Activated CD4-positive, alpha-beta T cell treated with anti-CD3 and anti-CD28 coated beads for 36 hours (primary cell): ENCODE data around the gene TECTA. TPM values are rescaled to one million over a fixed set of nuclear protein-coding genes. Genes with fewer than 3 reads are reported as not detected.

Experiments
- ATAC-seq: fragments of 200-7000 bp; cut with Tn5 transposase; one replicate; pipeline ENCODE4 v1.10.0; 2021; ENCODE audit warnings: mild to moderate bottlenecking, moderate library complexity
- CTCF ChIA-PET: fragments of 350-600 bp; sonication (Branson Sonifier 250); formaldehyde crosslinking; loops from one replicate; lab custom pipeline; 2021; ENCODE audit warnings: antibody characterized with exemption; lab: Charles Lee
- POLR2A ChIA-PET: fragments of 350-600 bp; sonication (Branson Sonifier 250); formaldehyde crosslinking; loops from one replicate; lab custom pipeline; 2021; ENCODE audit warnings: antibody characterized with exemption, inconsistent platforms; lab: Charles Lee
- DNase-seq: peaks from one replicate; pipeline ENCODE4 v3.0.0-alpha.2; 2020
- H3K27ac Mint-ChIP-seq: one replicate; pipeline ENCODE4 v1.8.0; 2021; ENCODE audit warnings: mixed read lengths
- H3K27me3 Mint-ChIP-seq: one replicate; pipeline ENCODE4 v1.8.0; 2021; ENCODE audit warnings: mixed read lengths
- H3K36me3 Mint-ChIP-seq: one replicate; pipeline ENCODE4 v1.8.0; 2021; ENCODE audit warnings: low read depth, mixed read lengths
- H3K4me1 Mint-ChIP-seq: one replicate; pipeline ENCODE4 v1.8.0; 2021; ENCODE audit warnings: mixed read lengths
- H3K4me3 Mint-ChIP-seq: one replicate; pipeline ENCODE4 v1.8.0; 2021; ENCODE audit warnings: mild to moderate bottlenecking, moderate library complexity, mixed read lengths
- H3K9me3 Mint-ChIP-seq: one replicate; pipeline ENCODE4 v1.8.0; 2021; ENCODE audit warnings: low read depth, mixed read lengths
- intact Hi-C, 2 experiments: fragments of 100-400 bp; cut with DNase I in 1 of 2; cut with micrococcal nuclease in 1 of 2; formaldehyde crosslinking; loops; one replicate each; pipeline versions ENCODE4 v1.14.2 to v1.15.1; 2022 to 2024; cut with DNase I, micrococcal nuclease
- total RNA-seq, 2 experiments: library from RNA; stranded (reverse); gene quantifications; one replicate each; pipeline ENCODE4 v1.2.3, GENCODE V29; 2021

Gene TECTA
- total RNA-seq, 2 experiments from 2014 or later, result 0.21 to 0.37 TPM

DNA sequence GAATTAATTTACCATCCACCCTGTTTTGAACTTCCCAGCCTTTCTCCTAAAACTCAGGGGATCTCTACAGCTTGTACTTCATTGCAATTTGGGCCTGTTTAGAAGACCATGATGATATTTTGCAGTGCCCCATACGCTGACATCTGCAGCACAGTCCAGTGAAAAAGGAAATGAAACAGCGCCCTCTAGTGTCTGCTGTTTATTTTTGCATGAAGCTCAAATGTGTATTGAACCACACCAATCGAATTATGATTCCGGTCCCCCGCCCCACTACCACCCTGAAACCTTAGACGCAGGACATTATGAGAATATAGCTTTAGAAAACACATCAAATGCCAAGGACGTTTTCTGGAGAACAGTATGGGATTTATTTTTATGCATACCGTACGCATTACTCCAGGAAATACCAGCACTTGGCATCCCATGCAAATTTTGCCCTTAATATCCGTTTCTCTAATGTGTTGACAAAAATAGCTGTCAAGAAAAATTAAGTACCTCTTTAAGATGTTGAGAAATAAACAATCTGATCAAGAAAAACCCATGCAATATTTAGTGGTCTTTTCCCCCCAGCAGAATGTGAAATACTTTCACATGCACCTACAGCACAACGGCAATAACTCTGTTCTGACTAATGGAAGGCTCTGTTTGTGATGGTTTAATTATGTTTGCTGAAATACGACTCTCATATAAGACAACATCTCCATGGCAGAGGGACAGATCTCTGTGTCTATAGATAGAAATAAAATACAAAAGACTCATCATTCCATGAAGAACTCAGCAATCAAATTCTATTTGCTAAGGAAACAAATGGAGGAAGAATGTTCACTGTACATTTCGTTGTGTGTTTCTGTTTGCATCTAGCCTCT, 93.9 kb downstream of the TECTA start:
- intact Hi-C loops, result loop anchor here (1.0 to 10.0 kb wide), 6 partner anchors 88 to 684 kb away; partner anchors contain the start of gene GRIK4 (in 1 of the 2)
- no peaks in the 10 kb centered on the region for H3K9me3 Mint-ChIP-seq
- H3K36me3 Mint-ChIP-seq, result no peaks in the 10 kb centered on the region
- H3K4me3 Mint-ChIP-seq, result no peak overlapping the region
- CTCF ChIA-PET, result interaction anchor here (0.6 to 2.1 kb wide), 48 partner anchors 8 to 1147 kb away, joined by 3 to 11 read pairs (median 4); no protein-coding TSS in a partner anchor
- POLR2A ChIA-PET, result no interaction called here
- ATAC-seq, result peak; percentile 83
- H3K27me3 Mint-ChIP-seq, result peaks cover 17% of the 10 kb centered on the region
- H3K27ac Mint-ChIP-seq, result no peak overlapping the region
- H3K4me1 Mint-ChIP-seq, result peaks cover 3% of the 10 kb centered on the region
- DNase-seq, result peak; percentile 65

DNA sequence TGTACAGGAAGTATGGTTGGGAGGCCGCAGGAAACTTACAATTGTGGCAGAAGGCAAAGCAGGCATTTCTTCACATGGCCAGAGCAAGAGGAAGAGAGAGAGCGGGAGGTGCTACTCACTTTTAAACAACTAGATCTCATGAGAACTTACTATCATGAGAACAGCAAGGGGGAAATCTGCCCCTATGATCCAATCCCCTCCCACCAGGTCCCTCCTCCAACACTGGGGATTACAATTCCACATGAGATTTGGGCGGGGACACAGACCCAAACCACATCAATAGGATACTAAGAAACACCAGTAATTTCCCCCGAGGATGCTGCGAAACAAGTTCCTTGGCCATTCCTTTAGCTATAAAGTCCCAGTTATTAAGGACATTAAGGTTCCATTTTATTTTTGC, 97.4 kb downstream of the TECTA start:
- ChIA-PET POLR2A (no interaction called here), CTCF (no interaction called here)
- Mint-ChIP-seq H3K9me3 (no peaks in the 10 kb centered on the region), H3K36me3 (no peaks in the 10 kb centered on the region), H3K4me3 (no peak overlapping the region), H3K27ac (no peak overlapping the region), H3K4me1 (peaks cover 3% of the 10 kb centered on the region), H3K27me3 (peaks cover 15% of the 10 kb centered on the region)
- intact Hi-C loops, result loop anchor here in 1 of 2 experiments (10.0 kb wide), 1 partner anchor 514 kb away; no protein-coding TSS in a partner anchor
- ATAC-seq (no peak), DNase-seq (no peak)

DNA sequence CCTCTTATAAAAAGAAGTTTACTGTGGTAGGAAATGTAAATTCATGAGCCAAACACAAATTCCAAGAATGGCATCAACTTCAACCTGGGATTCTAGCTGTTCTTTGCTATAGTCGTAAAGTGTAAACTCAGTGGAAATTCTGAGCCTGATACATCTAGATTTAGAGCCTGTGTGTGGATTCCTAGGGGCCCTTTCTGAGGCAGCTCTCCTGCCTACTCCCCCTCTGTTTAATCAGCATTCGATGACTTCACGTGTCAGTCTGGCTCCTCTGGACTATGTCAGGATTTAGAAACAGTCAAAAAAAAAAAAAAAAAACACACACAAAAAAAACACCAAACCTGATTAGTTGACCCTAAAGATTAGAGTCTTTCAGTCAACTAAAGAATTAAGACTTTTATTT, 98.5 kb downstream of the TECTA start:
- ATAC-seq (no peak), DNase-seq (no peak)
- Mint-ChIP-seq H3K9me3 (no peaks in the 10 kb centered on the region), H3K4me3 (no peak overlapping the region), H3K36me3 (no peaks in the 10 kb centered on the region), H3K27ac (no peak overlapping the region), H3K4me1 (peaks cover 3% of the 10 kb centered on the region), H3K27me3 (peaks cover 15% of the 10 kb centered on the region)
- ChIA-PET CTCF (no interaction called here), POLR2A (interaction anchor here (0.7 kb wide), 1 partner anchor 50 kb away, joined by 3 read pairs; no protein-coding TSS in a partner anchor)
- intact Hi-C loops, result loop anchor here in 1 of 2 experiments (10.0 kb wide), 1 partner anchor 515 kb away; no protein-coding TSS in a partner anchor

DNA sequence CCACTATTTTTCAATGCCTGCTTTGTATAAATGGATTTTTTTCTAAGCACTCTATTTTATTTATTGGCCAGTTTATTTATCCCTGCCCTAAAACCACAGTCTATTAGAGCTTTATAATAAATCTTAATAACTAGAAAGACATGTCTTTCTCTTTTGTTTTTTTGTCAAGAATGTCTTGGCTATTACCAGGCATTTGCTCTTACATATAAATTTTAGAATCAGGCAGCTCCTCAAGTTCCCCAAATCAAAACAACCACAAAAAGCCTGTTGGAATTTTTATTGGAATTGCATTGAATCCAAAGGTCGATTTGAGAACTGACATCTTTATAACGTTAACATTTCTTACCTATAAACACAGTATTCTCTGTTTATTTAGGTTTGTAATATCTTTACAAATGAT, 105.8 kb downstream of the TECTA start:
- Mint-ChIP-seq H3K27ac (no peak overlapping the region), H3K9me3 (no peaks in the 10 kb centered on the region), H3K4me3 (no peak overlapping the region), H3K27me3 (peaks cover 12% of the 10 kb centered on the region), H3K36me3 (no peaks in the 10 kb centered on the region), H3K4me1 (no peaks in the 10 kb centered on the region)
- DNase-seq (no peak), ATAC-seq (no peak)
- intact Hi-C loops, result no loop called here
- ChIA-PET POLR2A (no interaction called here), CTCF (interaction anchor here (1.0 kb wide), 1 partner anchor 12 kb away, joined by 3 read pairs; no protein-coding TSS in a partner anchor)

DNA sequence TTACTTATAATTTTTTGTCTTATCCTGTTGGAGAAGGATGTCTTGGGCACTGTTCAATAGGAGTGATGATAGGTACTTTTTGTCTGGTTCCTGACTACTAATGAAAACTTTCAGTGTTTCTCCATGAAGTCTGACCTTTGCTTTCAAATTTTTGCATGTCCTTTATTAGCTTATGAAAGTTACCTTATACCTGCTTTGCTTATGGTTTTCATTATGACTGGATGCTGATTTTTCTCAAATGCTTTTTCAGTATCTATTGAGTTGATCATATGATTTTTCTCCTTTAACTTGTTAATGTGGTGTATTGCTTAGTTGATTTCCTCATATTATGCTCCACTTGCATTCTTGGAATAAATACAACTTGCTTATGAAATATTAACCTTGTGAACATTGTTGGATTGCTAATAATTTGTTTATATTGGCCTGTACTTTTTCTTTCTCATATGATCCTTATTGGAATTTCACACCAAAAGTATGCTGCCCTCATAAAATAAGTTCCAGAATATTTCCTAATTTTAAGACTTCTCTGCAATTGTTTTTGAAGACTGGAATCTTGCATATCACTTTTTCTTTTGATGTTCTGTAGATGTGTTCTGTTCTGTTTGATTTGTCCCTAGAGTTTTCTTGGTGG, 106.6 kb downstream of the TECTA start:
- intact Hi-C loops, result no loop called here

DNA sequence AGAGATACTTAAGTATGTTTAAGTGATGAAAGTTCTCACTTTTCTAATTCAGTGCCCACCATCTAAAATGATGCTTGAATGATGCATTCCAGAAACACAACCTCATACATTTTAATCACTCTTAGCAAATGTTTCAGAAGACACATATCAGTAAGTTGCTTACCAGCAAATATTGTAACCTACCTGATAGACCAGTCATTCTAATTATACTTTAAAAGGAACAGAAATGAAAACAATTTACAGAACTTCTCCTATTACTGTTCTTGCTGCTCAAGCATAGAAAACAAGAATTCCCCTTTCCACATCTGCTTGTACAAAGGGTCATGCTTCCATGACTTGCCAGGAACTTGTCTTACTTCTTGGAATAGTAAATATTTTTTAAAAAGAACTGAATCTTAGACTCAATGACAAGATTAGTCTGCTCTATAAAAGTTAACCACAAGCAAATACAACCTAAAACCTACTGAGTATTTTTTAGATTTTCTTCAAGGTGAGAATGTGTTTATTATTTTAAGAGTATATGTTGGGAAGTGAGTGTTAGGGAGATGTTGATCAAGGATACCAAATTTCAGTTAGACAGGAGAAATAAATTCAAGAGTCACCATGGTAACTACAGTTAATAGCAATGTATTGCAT, 109.5 kb downstream of the TECTA start:
- POLR2A ChIA-PET, result no interaction called here
- no peaks in the 10 kb centered on the region for H3K9me3 Mint-ChIP-seq
- DNase-seq (no peak), ATAC-seq (no peak)
- no peak overlapping the region for H3K27ac Mint-ChIP-seq
- H3K36me3 Mint-ChIP-seq, result no peaks in the 10 kb centered on the region
- peaks cover 32% of the 10 kb centered on the region for H3K27me3 Mint-ChIP-seq
- CTCF ChIA-PET, result no interaction called here
- H3K4me3 Mint-ChIP-seq, result no peak overlapping the region
- intact Hi-C loops, result no loop called here
- no peaks in the 10 kb centered on the region for H3K4me1 Mint-ChIP-seq

More for the DNA sequence above, 106.6 kb downstream of the TECTA start:
- ATAC-seq (no peak), DNase-seq (no peak)
- Mint-ChIP-seq H3K4me3 (no peak overlapping the region), H3K36me3 (no peaks in the 10 kb centered on the region), H3K27ac (no peak overlapping the region), H3K9me3 (no peaks in the 10 kb centered on the region), H3K27me3 (peaks cover 17% of the 10 kb centered on the region), H3K4me1 (no peaks in the 10 kb centered on the region)
- CTCF ChIA-PET, result interaction anchor here (1.0 kb wide), 1 partner anchor 13 kb away, joined by 3 read pairs; no protein-coding TSS in a partner anchor
- POLR2A ChIA-PET, result no interaction called here

DNA sequence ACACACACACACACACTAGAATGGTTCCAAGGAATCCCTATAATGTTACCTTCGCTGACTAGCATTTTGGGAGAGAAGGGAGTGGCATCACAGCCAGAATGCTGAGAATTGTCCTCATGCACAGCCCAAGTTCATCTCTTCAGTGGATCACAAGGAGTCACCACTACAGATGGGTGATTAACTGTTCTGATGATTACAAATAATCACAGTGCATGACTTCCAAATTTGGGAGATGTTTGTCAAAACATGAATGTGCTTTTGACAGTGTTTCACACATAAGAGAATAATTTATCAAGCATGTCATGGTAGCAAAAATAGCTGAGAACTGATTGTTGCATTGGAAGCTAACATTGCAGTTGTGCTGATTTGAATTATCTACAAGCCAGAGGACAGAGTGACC, 110.6 kb downstream of the TECTA start:
- Mint-ChIP-seq H3K4me3 (no peak overlapping the region), H3K27me3 (peaks cover 32% of the 10 kb centered on the region), H3K4me1 (no peaks in the 10 kb centered on the region), H3K36me3 (no peaks in the 10 kb centered on the region), H3K27ac (no peak overlapping the region), H3K9me3 (no peaks in the 10 kb centered on the region)
- intact Hi-C loops, result no loop called here
- DNase-seq (no peak), ATAC-seq (no peak)
- ChIA-PET CTCF (interaction anchor here (1.9 kb wide), 1 partner anchor 17 kb away, joined by 4 read pairs; no protein-coding TSS in a partner anchor), POLR2A (no interaction called here)

DNA sequence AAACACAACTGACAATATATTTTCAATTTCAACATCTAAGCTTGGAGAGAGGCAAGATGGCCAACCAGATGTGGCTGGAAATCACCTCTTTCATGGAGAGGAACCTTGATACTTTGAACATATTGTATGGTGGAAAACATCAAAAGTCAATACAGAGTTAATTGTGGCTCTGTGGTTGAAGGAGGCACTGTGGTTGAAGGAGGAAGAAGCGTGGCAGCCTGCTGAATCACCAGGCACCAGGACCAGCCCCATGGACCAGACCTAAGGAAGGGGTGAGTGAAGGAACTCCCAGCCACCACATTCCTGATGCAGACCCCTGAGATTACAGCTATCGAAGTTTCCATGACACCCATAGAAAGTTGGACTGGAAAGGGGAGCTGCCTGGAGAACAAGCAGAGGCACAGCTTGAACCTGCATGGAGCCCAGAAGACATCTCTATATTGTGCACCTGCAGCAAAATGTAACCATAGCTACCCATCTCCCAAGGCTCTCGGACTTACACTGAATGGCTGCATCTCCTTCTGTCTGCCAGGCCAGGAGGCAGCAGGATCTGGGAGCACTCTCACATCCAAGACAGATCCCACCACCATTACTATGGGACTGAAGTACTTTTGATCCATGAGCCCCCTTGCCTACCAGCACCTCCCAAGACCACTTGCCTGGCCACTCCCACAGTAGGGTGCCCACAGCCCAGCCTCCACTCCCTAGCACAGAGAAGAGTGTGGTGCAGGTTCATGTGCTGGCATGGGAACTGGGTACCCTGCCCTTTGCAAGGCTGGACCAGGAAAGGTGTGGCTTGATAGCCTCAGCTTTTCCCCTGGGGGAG, 111.7 kb downstream of the TECTA start:
- no peak for ATAC-seq
- CTCF ChIA-PET, result interaction anchor here (1.9 kb wide), 1 partner anchor 18 kb away, joined by 4 read pairs; no protein-coding TSS in a partner anchor
- intact Hi-C loops, result no loop called here

DNA sequence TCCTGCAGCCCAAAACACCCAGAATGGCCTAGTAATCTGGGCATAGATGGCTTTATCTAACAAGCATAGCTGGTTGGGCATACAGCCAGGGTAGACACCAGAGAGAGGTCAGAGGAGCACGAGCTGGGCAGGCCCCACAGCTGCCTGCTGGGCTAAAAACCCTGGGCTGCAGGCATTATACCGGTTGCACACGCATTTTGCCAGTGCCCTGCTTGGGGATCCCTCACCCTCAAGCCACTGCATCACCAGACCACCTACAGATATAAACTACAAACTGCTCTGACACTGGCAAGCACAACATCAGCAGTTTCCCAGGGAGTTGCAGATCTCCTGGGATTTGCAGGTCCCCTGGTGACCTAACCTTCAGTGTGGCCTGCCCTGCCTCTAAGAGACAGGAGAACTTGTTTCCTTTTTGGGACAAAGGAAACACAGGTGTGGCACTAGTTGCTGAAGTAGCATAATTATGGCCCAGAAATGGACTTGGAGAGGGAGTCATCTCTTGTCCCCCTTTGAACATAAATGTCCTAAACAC, 112.4 kb downstream of the TECTA start:
- no peaks in the 10 kb centered on the region for H3K9me3 Mint-ChIP-seq
- intact Hi-C loops, result no loop called here
- no peaks in the 10 kb centered on the region for H3K36me3 Mint-ChIP-seq
- H3K27ac Mint-ChIP-seq, result no peak overlapping the region
- ChIA-PET POLR2A (no interaction called here), CTCF (interaction anchor here (1.9 kb wide), 1 partner anchor 19 kb away, joined by 4 read pairs; no protein-coding TSS in a partner anchor)
- ATAC-seq (no peak), DNase-seq (no peak)
- H3K4me3 Mint-ChIP-seq, result no peak overlapping the region
- H3K27me3 Mint-ChIP-seq, result peaks cover 32% of the 10 kb centered on the region
- H3K4me1 Mint-ChIP-seq, result no peaks in the 10 kb centered on the region

More for the DNA sequence above, 111.7 kb downstream of the TECTA start:
- POLR2A ChIA-PET, result no interaction called here
- no peaks in the 10 kb centered on the region for H3K9me3 Mint-ChIP-seq
- no peaks in the 10 kb centered on the region for H3K36me3 Mint-ChIP-seq
- H3K4me3 Mint-ChIP-seq, result no peak overlapping the region
- no peak for DNase-seq
- H3K27me3 Mint-ChIP-seq, result peaks cover 32% of the 10 kb centered on the region
- H3K27ac Mint-ChIP-seq, result no peak overlapping the region
- no peaks in the 10 kb centered on the region for H3K4me1 Mint-ChIP-seq

DNA sequence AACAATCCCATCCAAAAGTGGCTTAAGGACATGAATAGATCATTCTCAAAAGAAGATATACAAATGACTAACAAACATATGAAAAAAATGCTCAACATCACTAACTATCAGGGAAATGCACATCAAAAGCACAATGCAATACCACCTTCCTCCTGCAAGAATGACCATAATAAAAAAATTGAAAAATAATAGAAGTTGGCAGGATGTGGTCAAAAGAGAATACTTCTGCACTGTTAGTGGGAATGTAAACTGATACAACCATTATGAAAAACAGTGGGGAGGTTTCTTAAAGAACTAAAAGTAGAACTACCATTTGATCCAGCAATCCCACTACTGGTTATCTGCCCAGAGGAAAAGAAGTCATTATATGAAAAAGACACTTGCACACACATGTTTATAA, 113.8 kb downstream of the TECTA start:
- CTCF ChIA-PET, result no interaction called here
- Mint-ChIP-seq H3K27me3 (peaks cover 31% of the 10 kb centered on the region), H3K36me3 (no peaks in the 10 kb centered on the region), H3K27ac (no peak overlapping the region), H3K9me3 (no peaks in the 10 kb centered on the region), H3K4me3 (no peak overlapping the region), H3K4me1 (no peaks in the 10 kb centered on the region)
- POLR2A ChIA-PET, result no interaction called here
- no peak for DNase-seq
- intact Hi-C loops, result no loop called here
- no peak for ATAC-seq
